Stimulated activated CD4-positive, alpha-beta T cell treated with anti-CD3 and anti-CD28 coated beads, Interleukin-4, amount 100 ng/mL, for 24 hours (primary cell): Measurements from ENCODE around the gene TNFAIP2.
A peak's percentile ranks its signal among the peaks of the same experiment; 100 is the strongest.
"Not testable (repeated sequence)": the region's sequence is repeated elsewhere in the genome, so short reads cannot be mapped to it uniquely, and the experiment has no call there.

Experiments
- DNase-seq: peaks from one replicate; pipeline ENCODE4 v3.0.0-alpha.2; 2020

TNFAIP2 gene

GRCh38 chr14:103107941-103108748, 15.1 kb upstream of the TNFAIP2 start:
- no peak for DNase-seq

DNA sequence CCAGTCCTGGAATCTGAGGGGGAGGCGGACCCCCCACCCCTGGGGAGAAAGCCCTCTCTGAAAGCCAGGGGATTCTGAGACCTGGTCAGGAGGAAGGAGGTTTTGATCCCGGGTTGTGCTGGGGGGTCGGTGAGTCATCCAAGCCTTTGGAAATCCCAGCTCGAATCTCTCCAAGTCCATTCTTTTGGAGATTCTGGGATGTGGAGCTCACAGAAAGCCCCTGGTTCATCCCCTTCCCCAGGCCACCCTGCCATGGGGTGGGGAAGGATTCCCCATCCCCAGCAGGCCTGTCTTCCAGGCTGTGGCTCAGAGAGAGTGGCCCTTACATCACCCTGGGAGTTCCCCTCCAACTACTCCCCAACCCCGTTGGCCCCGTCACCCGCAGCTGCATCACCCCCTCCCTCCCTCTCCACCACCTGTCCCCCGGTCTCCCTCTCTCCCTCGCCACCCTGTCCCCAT, 14.5 kb upstream of the TNFAIP2 start:
- peak; percentile 27 for DNase-seq

DNA sequence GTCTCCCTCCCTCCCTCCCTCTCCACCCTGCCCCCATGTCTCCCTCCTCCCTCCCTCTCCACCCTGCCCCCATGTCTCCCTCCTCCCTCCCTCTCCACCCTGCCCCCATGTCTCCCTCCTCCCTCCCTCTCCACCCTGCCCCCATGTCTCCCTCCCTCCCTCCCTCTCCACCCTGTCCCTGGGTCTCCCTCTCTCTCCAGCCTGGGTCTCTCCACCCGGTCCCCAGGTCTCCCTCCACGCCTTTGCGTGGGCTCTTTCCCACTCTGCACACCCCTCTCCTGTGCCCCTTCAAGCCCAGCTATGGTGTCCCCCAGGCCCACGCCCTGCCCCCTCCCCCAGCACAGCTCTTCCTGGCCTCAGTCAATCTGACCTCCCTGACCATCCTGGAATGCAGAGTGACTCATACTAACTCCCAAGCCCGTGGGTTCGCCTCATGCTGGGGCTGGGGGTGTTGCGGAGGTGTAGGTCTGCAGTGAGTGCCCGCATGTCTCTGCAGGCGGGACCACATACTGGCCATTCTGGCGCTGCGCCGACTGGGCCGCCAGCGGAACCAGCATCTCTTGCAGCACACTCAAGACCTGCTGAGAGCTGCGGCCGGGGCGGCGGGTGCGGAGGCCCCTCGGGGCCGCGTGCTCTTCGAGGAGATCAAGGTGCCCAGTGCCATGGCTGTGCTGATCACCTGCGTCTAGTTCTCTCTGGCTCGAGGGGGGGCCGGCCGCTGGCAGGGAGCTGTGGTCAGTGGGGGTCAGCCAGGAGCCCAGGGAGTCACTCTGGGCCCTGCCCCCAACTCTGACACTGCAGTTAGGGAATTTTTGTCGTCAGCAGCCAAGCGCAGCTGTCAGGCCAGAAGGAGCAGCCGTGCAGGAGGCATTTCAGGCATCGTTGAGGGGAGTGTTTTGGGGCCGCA, 13.5 kb upstream of the TNFAIP2 start:
- DNase-seq = no peak

DNA sequence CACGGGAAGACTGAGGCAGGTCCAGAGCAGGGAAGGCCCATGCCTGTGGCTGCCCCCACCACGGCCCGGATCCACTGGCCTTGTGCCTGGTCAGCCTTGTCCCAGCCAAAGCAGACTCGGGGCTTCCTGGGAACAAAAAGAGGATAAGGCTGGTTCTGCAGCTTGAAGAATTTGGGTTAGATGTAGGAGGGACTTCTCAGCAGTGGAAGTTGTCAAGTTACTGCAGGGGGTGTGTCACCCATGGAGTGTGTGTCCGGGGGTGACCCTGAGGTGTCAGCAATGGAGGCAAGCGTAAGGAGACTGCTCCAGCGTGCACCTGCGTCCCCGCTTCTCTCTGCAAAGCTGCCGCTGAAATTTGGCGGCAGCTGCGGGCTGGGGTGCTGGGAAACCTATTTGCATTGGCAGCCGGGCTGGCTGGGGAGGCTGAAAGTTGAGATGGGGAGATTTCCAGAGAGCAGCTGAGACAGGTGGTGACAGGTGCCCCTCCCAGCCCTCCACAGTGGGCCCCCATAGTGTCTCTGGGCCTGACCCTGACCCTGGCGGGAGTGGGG, 12.5 kb upstream of the TNFAIP2 start:
- DNase-seq = no peak

GRCh38 chr14:103111232-103111868, 11.9 kb upstream of the TNFAIP2 start:
- DNase-seq = no peak

- DNase-seq = no peak
These were observed 10.6 kb upstream of the TNFAIP2 start for GRCh38 chr14:103112400-103113243.

DNA sequence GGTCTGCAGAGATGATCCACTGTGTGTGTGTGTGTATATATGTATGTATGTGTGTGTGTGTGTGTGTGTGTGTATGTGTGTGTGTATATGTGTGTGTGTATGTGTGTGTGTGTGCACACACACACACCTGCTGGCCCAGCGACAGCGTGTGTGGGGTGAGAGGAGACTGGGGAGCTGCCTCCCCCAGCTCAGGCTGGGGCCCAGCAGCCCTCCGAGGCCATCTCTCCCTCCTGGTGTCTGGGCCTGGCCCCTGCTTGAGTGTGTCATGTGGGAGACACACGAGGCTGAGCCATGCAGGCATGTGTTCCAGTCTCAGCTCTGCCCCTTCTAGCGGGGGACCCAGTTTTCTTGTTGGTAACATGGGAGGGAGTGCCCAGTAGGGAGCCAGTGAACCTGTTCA, 10.0 kb upstream of the TNFAIP2 start:
- DNase-seq = no peak

DNA sequence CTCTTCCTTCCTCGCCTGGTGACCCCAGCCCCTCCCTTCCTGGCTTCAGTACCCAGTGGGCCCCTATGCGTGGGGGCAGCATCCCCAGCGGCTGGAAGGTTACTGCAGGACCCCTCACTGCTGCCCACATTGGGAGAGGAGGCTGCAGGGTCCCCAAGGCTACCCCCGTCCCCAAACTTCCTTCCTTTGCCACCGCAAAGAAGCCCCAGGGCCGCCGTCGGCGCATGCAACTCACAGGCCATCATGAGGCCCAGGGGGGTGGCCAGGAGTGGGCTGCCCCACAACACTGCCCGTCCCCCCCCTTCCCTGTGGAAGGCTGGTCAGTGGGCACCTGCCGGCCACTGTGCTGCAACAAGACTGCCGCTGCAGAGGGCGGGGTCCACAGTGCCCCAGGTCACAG, 9.5 kb upstream of the TNFAIP2 start:
- DNase-seq = no peak

DNA sequence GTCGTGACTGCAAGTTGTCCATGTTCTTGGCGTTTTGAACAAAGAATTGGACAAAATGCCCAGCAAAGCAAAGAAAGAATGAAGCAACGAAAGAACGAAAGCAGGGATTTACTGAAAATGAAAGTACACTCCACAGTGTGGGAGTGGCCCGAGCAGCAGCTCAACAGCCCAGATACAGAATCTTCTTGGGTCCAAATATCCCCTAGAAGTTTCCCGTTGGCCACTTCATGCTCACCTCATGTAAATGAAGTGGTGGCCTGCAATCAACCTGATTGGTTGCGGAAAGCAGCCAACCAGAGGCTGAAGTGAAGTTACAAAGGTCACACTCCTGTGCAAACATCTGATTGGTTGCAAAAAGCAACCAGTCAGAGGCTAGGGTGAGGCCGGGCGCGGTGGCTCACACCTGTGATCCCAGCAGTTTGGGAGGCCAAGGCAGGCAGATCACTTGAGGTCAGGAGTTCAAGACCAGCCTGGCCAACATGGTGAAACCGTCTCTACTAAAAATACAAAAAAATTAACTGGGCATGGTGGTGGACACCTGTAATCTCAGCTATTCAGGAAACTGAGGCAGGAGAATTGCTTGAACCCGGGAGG, 8.1 kb upstream of the TNFAIP2 start:
- not testable (repeated sequence) for DNase-seq

DNA sequence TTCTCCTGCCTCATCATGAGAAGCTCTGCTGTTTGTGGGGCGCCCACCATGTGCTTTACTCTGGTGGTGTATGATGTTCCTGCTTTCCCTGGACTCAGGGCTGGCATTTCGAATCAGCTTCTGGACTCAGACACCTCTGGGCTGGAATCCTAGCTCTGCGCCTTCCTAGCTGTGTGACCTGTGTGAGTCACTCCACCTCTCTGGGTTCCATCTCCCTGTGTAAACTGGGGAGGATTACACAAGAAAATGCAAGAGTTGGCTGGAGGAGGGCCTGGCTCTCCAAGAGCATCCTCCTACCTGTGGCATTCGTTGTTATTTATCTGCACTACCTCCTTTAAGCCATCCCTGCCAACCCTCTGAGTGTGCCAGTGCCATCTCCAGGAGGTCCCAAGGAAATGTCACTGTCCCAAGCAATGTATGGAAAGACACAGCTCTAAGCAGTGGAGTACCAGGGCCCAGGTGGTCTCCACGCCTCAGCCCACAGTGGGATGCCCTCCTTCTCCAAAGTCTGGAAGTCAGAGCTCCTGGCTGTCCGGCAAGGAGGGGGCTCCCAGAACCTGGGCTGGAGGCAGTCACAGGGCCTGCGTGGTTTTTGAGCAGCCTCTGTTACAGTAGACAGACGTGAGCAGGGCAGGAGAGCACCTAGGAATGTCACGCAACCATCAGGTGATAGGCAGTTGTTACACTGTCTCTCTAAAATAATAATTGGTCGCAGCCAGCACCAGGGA, 7.3 kb upstream of the TNFAIP2 start:
- DNase-seq = no peak

GRCh38 chr14:103116636-103117035, 6.6 kb upstream of the TNFAIP2 start:
- no peak for DNase-seq

DNA sequence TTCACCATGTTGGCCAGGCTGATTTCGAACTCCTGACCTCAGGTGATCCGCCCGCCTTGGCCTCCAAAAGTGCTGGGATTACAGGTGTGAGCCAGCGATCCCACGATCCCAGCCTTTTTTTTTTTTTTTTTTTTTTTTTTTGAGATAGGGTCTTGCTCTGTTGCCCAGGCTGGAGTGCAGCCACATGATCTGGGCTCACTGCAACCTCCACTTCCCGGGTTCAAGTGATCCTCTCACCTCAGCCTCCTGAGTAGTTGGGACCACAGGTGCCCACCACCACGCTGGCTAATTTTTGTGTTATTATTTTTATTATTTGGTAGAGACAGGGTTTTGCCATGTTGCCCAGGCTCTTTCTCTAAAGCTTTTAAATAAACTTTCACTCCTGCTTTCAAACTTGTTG, 5.8 kb upstream of the TNFAIP2 start:
- not testable (repeated sequence) for DNase-seq

DNA sequence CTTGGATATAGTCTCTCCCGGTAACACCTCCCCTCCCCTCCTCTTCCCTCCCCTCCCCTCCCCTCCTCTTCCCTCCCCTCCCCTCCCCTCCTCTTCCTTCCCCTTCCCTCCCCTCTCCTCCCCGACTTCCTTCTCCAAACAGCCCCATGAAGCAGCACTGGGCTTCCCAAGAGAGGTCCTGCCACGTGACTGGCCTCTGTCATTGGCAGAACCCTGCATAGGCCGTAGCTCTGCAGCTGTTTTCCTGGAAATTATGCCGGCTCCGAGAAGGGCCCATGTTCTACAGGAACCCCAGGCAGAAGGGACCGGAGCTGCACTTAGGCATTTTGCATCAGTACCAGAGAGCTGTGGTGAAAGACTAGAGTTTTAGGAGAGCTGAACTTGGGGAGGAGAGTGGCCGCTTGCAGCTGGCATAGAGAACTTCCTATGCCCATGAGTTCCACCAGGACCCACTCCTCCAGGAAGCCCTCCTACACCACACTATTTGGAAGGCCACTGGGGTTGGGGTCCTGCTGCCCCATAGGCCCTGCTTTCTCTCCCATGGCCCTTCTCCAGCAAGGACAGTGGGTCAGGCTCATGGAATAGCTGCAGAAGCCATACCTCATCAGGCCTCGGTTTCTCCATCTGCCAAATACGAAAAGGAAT, 5.1 kb upstream of the TNFAIP2 start:
- DNase-seq = no peak

GRCh38 chr14:103118663-103119404, 4.4 kb upstream of the TNFAIP2 start:
- DNase-seq = no peak

GRCh38 chr14:103119527-103119926, 3.7 kb upstream of the TNFAIP2 start:
- DNase-seq = not testable (repeated sequence)

GRCh38 chr14:103121121-103121845, 2.0 kb upstream of the TNFAIP2 start:
- no peak for DNase-seq

GRCh38 chr14:103121846-103122584, 1.2 kb upstream of the TNFAIP2 start:
- DNase-seq = no peak

DNA sequence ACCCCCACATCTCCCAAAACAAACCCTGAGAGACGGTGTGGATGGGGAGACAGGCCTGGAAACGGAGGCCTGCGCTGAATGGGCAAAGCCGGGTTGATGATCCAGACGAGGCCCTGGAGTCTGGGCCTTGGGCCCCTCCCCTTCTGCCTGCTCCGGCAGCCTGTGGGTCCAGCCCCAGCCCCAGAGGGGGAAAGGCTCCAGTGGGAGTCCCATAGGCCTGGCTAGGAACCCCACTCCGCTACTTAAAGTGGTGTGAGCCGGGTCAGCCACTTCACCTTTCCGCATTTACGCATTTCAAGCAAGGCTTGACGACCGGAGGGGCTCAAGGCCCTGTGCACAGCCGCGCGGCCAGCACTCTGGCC, 695 bp upstream of the TNFAIP2 start:
- DNase-seq = no peak
